Activated T-helper 1 cell treated with anti-CD3 and anti-CD28 coated beads, Interleukin-2, amount 50 U/mL, for 16 hours (primary cell): ENCODE results near the gene OR5B2.
"Not testable (repeated sequence)": the region's sequence is repeated elsewhere in the genome, so short reads cannot be mapped to it uniquely, and the experiment has no call there.

Experiments
- DNase-seq, 2 donors: peaks; one replicate each; pipeline ENCODE4 v3.0.0-alpha.2; 2020; ENCODE audit warnings: low read depth in 1 of 2, low spot score in 1 of 2

OR5B2 gene

GRCh38 chr11:58428021-58428420, at the start of gene OR5B2:
TSS of gene OR5B2 (minus strand) at chr11:58428121. CDS start at chr11:58423261, 4,860 bp downstream.
- DNase-seq: no peak

- DNase-seq: no peak
These were observed 44.0 kb upstream of the OR5B2 start for GRCh38 chr11:58471892-58472291.

GRCh38 chr11:58466293-58466692, 38.4 kb upstream of the OR5B2 start:
- no peak for DNase-seq

GRCh38 chr11:58465690-58466089, 37.8 kb upstream of the OR5B2 start:
- no peak for DNase-seq

- DNase-seq: no peak
These were observed 23.7 kb upstream of the OR5B2 start for GRCh38 chr11:58451585-58451984.

- DNase-seq: no peak
These were observed 18.4 kb upstream of the OR5B2 start for GRCh38 chr11:58446294-58446693.

- DNase-seq: no peak
These were observed 16.4 kb upstream of the OR5B2 start for GRCh38 chr11:58444300-58444699.

GRCh38 chr11:58442136-58442535, 14.2 kb upstream of the OR5B2 start, which contains the start of gene OR5B12:
TSS of gene OR5B12 (minus strand) at chr11:58442236. CDS start at chr11:58440151, 2,085 bp downstream.
- DNase-seq: no peak

GRCh38 chr11:58438486-58438885, 10.6 kb upstream of the OR5B2 start:
- DNase-seq: no peak

- DNase-seq: no peak
These were observed 6.3 kb upstream of the OR5B2 start for GRCh38 chr11:58434217-58434616.

GRCh38 chr11:58433638-58434203, 5.8 kb upstream of the OR5B2 start:
- DNase-seq: no peak

- no peak for DNase-seq
These were observed 1.4 kb upstream of the OR5B2 start for GRCh38 chr11:58429273-58429672.

- DNase-seq: no peak
These were observed 21.1 kb downstream of the OR5B2 start, which contains the start of gene OR5B3 for GRCh38 chr11:58406774-58407173. TSS of gene OR5B3 (minus strand) at chr11:58406874. CDS start at chr11:58403409, 3,465 bp downstream.

- not testable (repeated sequence) for DNase-seq
These were observed 28.3 kb downstream of the OR5B2 start for GRCh38 chr11:58399622-58400021.

GRCh38 chr11:58395581-58395980, 32.3 kb downstream of the OR5B2 start:
- no peak for DNase-seq

GRCh38 chr11:58394195-58394594, 33.7 kb downstream of the OR5B2 start:
- no peak for DNase-seq

GRCh38 chr11:58392746-58393145, 35.2 kb downstream of the OR5B2 start:
- DNase-seq: no peak

- DNase-seq: no peak
These were observed 36.0 kb downstream of the OR5B2 start for GRCh38 chr11:58391879-58392278.

GRCh38 chr11:58390551-58391063, 37.3 kb downstream of the OR5B2 start:
- DNase-seq: no peak
